Endometrial microvascular endothelial cells (primary cell): ENCODE data around the gene NCAPD3. TPM values are rescaled to one million over a fixed set of nuclear protein-coding genes. Genes with fewer than 3 reads are reported as not detected.
"Not testable (repeated sequence)": the region's sequence is repeated elsewhere in the genome, so short reads cannot be mapped to it uniquely, and the experiment has no call there.

Experiments used
- in situ Hi-C: cut with HindIII; loops from 2 replicates; pipeline ENCODE4 v1.10.0; 2017; ENCODE audit warnings: low sequenced_read_pairs, low pct_unique_long_range_greater_than_20kb; ENCODE audit errors: inconsistent ontology term
- total RNA-seq: library from RNA; depleted of rRNA; stranded (reverse); fragments of >200 nt; gene quantifications from one replicate; pipeline ENCODE4 v1.2.3, GENCODE V29; 2015; ENCODE audit errors: inconsistent ontology term

The NCAPD3 gene
- total RNA-seq, result 30.1 TPM

- in situ Hi-C loops, result no loop called here
Observed at GRCh38 chr11:134223836-134224709, at the start of gene NCAPD3, which contains the start of gene VPS26B. Gene NCAPD3, minus strand, starts transcription at chr11:134223967. Its CDS starts 41 bp downstream, at chr11:134223926. Gene VPS26B, plus strand, starts transcription at chr11:134224671. Its CDS starts 452 bp downstream, at chr11:134225123.

GRCh38 chr11:134273317-134273712, 49.5 kb upstream of the NCAPD3 start:
- in situ Hi-C loops, result no loop called here

GRCh38 chr11:134272381-134273316, 48.9 kb upstream of the NCAPD3 start:
- in situ Hi-C loops, result no loop called here

- in situ Hi-C loops, result no loop called here
Observed at GRCh38 chr11:134271978-134272377, 48.2 kb upstream of the NCAPD3 start.

- in situ Hi-C loops, result no loop called here
Observed at GRCh38 chr11:134270250-134270714, 46.5 kb upstream of the NCAPD3 start.

- in situ Hi-C loops, result no loop called here
Observed at GRCh38 chr11:134267966-134268365, 44.2 kb upstream of the NCAPD3 start.

- in situ Hi-C loops, result no loop called here
Observed at GRCh38 chr11:134267461-134267860, 43.7 kb upstream of the NCAPD3 start.

- in situ Hi-C loops, result no loop called here
Observed at GRCh38 chr11:134266841-134267251, 43.1 kb upstream of the NCAPD3 start.

- in situ Hi-C loops, result no loop called here
Observed at GRCh38 chr11:134266440-134266839, 42.7 kb upstream of the NCAPD3 start.

- in situ Hi-C loops, result no loop called here
Observed at GRCh38 chr11:134264966-134265764, 41.4 kb upstream of the NCAPD3 start.

- in situ Hi-C loops, result no loop called here
Observed at GRCh38 chr11:134261626-134262488, 38.1 kb upstream of the NCAPD3 start.

GRCh38 chr11:134260983-134261382, 37.2 kb upstream of the NCAPD3 start:
- in situ Hi-C loops, result no loop called here

- in situ Hi-C loops, result no loop called here
Observed at GRCh38 chr11:134260503-134260902, 36.7 kb upstream of the NCAPD3 start.

- in situ Hi-C loops, result no loop called here
Observed at GRCh38 chr11:134258577-134258976, 34.8 kb upstream of the NCAPD3 start.

- in situ Hi-C loops, result no loop called here
Observed at GRCh38 chr11:134257101-134257500, 33.3 kb upstream of the NCAPD3 start.

- in situ Hi-C loops, result not testable (repeated sequence)
Observed at GRCh38 chr11:134255184-134255561, 31.4 kb upstream of the NCAPD3 start.

GRCh38 chr11:134254433-134255183, 30.8 kb upstream of the NCAPD3 start:
- in situ Hi-C loops, result no loop called here
